DMS114 treated with DMSO at 0.1 percent for 48 hours (cell line): ENCODE results near the gene PLBD1.

Experiments used
- DNase-seq: peaks from one replicate; lab custom pipeline; 2025; ENCODE audit not compliant: unreplicated experiment; lab: John Stamatoyannopoulos, UW

The PLBD1 gene

DNA sequence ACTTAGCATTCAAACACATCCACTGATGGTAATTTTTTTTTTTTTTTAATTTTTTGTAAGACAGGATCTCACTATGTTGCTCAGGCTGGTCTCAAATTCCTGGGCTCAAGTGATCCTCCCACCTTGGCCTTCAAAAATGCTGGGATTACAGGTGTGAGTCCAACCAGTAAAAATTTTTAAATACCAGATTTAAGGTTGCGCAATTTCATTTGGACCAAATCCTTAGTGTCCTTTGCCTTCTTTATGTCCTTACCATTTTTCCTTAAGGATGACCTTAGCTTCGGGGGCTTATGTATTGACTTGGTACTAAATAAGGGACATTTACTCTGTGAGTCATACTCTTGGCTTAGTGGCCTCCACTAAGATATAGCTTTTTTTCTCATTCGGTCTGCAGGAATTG is 4.1 kb upstream of the PLBD1 start:
- no peak for DNase-seq

DNA sequence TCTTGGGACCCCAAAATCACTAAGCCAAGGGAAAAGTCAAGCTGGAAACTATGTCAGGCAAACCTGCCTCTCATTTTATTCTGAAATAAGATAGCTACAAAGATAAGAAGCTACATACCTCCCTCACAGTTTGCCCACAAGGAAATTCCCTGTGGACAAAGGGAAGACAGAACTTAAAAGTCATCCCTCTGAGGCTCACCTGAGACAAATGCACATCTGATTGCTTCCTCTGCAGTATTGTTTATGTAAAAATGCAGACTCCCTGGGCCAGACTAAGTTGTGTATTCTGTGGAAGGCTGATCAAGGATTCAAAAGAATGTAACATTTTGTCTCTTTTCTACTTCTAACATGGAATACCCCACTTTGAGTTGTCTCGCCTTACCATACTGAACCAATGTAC is 2.5 kb upstream of the PLBD1 start:
- no peak for DNase-seq

DNA sequence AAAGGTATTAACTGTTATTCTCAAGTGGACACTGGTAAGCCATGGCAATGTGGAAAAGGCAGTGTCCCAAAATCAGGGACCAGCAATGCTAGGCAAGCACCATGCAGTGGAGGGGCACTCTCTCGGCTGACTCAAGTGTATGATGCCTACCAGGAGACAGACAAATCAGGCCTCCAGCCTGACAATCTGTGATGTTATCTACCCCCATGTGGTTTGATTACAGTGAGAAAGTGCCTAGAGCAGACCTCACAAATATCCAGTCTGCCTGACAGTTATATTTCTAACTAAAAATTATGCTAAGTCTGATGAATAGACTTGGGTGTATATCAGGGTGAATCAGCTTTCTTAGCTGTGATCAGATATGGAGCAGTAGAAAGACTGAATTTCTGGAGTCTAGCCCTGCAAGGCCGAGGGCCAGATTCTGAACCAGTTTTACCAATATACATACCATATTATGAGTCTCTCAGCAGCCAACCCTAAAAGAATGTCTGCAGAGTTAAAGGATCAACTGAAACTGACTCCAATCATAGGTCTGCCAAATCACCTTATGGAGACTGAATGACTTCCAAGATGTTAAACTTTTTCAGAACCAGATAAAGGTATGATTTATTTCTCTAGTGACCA is 3.2 kb downstream of the PLBD1 start:
- DNase-seq, result no peak

DNA sequence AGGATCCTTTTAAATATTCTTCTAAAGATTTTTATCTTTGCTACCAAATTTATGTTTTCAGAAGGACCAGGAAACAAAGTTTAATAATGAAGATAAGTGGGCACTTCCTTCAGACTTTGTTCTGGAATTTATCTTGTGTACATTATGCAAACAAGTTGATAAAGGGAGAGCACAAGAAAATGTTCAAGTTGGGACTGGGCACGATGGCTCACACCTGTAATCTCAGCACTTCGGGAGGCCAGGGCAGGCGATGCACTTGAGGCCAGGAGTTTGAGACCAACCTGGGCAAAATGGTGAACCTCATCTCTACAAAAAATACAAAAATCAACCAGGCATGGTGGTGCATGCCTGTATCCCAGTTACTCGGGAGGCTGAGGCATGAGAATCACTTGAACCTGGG is 4.6 kb downstream of the PLBD1 start:
- no peak for DNase-seq

DNA sequence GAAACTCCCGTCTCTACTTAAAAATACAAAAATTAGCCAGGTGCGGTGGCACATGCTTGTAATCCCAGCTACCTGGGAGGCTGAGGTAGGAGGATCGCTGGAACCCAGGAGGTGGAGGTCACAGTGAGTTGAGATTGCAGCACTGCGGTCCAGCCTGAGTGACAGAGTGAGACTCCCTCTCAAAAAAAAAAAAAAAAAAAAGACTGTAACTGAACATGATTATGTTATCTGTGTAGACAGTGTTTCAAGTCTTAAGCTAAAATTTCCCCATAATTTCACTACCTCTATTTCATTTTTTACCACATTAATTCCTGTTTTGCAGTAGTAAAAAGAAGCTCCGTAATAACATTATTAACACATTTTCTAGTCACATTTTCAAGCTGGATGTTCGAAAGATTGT is 5.4 kb downstream of the PLBD1 start:
- no peak for DNase-seq

DNA sequence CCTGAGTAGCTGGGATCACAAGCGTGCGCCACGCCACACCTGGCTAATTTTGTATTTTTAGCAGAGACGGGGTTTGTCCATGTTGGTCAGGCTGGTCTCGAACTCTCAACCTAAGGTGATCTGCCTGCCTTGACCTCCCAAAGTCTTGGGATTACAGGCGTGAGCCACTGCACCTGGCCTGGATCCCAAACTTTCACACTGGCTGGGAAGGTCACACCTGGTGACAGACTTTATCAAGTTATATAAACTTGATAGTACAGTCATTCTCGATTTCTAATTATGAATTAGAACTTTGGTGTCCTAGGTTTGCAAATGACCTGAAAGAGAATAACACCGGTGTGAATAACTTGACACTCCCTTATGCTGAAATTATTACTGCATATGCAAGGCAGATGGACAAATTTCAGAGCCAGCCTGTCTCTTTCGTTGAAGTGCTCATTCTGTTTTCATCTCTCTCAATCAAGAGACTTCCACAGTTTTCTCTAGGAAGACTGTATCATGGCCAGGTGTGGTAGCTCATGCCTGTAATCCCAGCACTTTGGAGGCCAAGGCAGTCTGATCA is 5.9 kb downstream of the PLBD1 start:
- DNase-seq, result no peak

DNA sequence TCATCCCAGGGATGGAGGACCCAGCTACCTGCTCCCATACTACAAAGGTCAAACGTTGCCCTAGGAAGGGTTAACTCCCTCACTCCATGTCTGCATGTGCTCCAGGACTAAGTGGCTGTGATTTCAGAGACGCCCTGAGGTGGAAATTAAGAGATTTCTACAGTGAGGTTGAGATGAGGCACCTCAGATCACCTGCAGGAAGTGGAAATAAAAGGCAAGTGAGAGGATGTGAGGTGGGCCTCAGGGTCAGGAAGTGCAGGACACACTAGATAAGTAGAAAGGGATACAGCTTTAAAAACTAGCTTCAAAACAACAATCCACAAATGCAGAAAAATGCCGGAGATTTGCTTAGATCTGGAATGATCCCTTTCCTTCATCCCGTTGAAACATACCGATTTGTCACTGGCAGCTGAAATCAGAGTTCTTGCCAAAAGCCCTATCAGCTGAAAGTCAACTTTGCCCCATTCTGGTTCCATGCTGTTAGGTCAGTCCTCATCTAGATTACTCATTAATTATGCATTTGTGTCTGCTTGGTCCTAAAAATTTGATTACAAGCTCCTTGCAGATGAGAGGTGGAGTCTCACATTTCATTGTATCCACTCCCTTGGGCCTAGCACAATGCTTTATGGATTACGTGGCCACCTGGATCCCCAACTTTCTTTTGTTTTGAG is 6.6 kb downstream of the PLBD1 start:
- no peak for DNase-seq

DNA sequence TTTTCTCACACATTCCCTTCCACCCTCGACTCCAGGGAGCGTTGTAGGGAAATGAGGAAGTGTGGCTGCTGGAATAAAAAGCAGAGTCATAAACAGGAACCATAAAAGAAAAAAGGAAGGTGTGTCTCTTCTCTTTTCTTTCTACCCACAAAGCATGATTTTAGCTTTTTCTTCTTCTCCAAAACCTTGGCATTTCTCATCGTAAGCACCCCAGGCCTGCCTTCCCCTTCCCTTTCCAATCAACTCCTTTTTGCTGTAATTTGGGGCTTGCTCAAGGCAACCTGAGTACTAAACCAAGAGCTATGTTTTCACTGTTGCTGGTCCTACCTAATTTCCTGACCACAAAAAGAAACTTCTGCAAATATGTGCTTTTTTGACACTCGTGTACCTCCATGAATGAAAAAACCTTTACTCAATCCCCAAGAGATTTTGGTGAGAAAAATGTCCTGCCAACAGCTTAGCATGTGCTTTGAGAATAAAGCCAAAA is 9.2 kb downstream of the PLBD1 start:
- no peak for DNase-seq

DNA sequence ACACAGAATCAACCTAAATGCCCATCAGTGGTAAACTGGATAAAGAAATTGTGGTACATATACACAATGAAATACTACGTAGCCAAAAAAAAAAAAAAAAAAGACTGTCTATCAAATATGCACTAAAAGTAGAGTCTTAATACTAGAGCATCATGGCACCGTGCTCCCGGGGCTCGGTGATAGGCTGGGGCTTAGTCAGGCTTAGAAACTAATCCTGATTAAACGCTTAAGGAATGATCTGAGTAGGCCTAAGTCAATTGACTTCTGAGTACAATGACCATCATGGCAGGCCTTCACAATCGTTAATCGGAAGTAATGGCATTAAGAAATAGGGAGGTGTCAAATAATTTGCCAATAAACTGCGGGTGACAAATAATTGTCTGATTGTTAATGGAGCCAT is 9.7 kb downstream of the PLBD1 start:
- no peak for DNase-seq

DNA sequence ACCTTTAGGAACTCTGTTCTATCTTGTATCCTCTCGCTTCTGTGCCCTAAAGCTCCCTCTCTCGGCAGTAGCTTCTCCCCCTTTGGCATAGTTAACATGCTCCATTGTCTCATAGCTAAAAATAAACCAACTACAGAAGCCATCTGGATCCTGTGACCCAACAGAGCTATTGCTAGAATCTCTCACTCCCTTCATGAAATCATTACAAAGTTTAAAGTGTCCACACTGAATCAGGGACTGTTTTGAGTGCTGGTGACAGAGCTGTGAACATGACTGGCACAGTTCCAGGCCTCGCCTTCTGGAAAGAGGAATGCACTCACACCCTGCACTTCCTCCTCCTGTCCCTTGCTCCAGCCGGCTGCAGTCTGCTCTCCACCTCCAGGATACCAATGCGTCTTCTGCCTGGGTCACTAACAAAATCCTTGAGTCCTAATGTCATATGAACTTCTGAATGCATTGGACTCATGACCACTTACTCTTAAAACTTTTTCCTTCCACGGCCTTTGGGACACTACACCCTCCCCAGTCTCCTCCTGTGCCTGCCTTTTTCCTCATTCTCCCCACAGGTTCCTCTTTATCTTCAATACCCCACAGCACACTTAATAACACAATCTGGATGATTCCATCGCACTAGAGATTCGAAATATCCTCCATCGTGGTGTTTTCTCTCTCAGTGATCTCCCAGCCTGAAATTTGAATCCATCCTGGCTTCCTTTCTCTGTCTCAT is 13.2 kb downstream of the PLBD1 start:
- no peak for DNase-seq

DNA sequence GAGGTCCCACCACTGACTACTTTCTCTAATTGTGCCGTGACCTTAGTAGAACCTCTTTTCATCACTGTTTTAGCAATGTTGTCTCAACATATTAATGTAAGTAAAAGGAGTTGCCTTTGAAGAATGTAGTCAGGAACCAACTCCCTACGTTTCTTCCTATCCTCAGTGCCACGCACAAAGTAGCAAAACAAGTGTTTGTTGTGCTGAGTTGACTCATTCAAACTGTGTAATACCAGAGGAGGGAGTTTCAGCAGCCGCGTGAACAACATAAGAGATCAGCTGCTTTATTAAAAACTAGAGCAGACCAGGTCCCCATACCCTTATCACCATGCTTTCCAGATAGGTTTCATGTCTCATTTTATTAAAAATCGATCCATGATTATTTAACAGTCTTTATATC is 19.1 kb downstream of the PLBD1 start:
- no peak for DNase-seq

DNA sequence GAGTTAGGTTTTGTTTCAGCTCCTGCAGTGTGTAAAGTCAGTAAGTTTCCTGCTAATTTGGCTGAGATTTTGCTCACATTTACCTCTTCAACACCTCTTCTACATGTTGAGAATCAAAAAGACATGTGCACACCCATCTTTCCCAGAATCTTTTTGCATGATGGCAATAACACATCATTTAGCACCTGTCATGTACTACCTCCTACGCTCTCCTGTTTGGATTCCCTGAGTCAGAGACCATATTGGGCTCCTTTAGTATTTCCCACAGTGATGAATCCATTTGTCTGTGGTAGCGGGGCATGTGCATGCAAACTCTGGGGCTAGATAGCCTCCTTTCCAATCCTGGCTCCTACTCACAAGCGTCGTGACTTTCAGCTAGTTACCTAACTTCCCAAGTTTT is 20.1 kb downstream of the PLBD1 start:
- no peak for DNase-seq

DNA sequence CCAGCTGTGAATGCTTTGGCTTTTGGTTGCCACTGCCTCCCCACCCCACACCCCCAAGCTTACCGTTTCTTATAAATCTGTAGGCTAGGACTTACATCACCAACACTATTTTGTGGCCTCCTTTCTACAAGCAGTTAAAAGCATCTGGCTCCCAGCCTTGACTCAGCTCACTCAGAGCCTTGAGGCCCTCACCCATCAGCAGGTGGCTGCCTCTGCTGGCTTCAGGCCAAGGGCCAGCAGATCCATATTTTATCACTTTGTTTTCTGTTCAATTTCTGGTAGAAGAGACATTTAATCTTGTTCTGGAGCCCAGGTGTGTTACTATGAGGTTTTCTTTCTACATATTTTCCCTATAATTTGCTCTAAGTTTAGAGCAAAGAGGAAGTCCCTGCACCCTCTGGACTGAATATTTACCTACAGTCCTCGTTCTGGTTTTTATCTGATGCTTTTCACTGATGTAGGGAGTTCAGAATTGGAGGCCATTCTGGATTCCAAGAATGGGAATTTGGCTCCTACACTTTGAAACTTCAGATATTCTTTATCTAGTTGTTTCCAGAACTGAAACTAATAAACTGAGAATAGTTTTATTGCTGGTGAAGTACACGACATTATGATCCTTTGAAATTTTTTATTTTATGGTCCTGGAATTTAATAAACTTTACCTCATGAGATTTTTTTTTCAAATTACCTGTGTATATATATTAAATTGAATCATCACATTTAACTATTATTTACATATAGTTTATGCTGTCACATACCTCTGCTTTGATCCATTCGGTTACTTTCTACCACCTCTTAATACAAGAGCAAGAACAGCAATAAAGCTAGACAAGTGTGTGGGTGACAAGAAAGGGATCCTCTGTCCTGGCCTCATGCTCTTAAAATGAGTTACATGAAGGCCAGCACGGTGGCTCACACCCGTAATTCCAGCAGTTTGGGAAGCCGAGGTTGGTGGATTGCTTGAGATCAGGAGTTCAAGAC is 22.2 kb downstream of the PLBD1 start:
- DNase-seq, result no peak

DNA sequence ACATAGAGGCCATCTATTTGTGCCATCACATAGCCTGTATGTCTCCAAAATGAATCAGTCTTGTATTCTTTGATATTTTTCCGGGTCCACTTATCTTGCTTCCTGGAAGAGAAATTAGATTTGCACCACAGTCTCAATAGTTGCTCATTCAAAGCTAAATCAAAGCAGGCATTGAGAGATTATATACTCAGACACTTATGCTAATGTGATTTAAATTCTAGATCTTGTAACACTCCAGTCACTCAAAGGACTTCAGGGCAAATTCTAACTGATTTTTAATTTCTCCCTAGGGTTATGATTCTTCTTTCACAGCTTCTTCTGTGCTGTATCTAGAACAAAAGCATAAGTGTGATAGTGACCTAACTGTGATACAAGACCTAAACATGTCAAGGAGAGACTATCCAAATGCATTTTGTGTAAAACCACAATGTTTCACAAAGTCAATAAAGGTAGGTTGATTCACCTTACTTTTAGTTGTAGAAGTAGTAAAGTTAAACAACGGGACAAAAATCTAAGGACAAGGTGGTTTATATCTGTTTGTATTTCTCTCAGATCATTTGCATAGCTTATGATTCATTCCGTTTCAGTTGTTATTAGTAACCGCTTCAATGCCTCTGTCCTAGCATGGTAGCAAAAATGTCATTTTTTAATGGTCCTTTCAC is 26.8 kb downstream of the PLBD1 start:
- DNase-seq, result no peak

DNA sequence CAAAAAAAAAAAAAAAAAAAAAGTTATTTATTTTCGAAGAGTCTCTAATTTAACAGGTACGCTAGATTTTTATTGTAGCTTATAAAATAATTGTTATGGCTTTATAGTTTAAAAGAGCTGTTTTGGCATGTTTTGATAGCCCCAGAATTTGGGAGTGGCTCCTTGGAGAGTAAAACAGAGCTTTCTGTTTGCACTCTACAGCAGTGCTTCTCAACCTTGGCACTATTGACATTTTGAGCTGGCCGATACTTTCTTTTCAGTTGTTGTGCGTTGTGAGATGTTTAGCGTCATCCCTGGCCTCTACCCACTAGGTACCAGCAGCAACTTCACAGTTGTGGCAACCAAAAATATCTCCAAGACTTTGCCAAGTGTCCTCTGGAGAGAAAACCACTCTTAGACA is 30.6 kb downstream of the PLBD1 start:
- DNase-seq, result no peak

DNA sequence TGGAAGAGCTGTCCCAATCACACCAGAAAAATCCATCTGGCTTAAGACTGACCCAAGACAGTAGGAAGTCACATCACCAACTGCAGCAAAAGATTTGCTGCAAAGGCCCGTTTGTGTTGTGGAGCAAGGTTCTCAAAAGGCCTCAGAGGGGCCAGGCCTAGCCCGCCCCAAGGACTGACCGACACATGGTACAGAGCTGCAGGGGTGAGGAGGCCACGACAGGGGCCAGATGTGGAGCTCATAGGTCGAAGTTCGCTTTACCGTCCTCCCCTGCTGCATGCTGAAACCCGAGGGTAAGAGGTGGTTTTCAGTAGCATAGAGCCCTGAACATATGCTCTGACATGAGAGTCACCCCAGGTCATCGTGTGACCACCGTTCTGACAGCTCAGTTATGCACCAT is 35.5 kb downstream of the PLBD1 start:
- DNase-seq, result no peak

DNA sequence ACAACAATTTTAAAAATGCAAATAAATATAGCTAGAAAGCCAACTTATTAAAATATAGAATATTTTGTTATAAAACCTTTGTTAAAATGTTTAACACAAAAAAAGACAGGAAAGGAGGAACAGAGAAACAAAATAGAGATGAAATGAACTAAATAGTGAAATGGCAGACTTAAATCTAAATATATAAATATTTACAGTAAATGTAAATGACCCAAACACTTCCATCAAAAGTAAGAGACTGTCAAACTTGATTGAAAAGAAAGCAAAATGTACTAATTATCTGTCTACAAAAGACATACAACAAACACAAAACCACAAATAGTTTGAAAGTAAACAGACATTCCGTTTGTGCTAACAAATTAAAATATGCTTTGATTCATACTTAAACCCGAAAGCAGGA is 41.7 kb downstream of the PLBD1 start:
- no peak for DNase-seq

DNA sequence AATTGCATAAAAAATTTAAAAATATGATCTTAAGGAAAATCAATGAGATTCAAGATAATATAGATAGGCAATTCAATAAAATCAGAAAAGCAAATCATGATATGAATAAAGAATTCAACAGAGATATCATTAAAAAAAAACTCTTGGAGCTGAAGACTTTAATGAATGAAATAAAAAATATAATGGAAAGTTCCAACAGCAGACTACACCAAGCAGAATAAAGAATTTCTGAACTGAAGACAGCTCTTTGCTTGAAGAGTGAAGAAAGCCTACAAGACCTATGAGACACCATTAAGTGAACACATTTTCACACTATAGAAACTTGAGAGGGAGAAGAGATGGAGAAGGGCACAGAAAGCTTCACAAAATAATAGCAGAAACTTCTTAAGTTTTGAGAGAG is 45.9 kb downstream of the PLBD1 start:
- no peak for DNase-seq

DNA sequence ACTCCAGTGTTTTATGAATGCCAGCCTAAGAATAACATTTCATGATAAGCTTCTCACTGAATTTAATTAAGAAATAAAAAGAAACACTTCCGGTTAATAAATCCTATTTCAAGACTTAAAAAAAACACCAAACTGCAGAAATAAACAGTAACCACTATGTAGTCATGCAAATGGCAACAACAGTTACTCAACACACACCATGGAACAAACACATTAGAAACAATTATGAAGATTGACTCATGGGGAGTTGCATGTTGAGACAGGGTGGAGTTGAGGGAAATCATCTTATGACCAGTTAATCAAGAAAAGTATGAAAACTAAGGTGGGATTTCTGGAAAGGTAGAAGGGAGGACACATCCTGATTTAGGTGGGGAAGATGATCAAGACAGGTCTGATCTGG is 52.7 kb downstream of the PLBD1 start:
- no peak for DNase-seq

DNA sequence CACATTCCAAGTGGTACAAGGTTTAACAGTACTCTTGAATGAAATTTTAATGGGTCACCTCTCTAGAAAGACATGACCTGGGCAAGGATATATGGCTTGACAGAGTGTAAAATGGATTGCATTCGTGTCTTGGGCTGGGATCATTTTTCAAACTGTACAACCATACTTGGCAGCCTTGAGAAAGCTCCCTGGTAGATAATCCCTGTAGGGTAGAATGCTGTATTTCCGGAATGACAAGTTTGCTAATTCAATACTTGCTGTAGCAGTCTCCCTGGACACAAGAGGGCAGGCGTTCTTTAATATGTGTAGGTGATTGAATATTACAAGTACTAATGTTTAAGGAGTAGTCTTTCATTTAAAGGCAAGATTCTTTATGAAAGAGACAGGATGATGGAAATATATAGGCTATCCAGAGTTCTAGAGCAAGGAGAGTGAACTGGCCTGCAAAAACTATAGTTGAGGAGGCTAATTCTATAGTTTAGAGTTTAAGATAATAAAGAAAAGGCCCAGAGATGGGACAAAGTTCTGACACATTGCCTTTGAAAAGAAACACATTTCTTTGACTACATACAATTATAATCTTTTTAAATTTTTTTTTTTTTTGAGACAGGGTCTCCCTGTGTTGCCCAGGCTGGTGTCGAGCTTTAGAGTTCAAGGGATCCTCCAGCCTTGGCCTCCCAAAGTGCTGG is 53.4 kb downstream of the PLBD1 start:
- peak; percentile 30 for DNase-seq
